NCI-H748 (cell line): ENCODE measurements around the gene ABHD15.

Source experiments
- DNase-seq: peaks from one replicate; lab custom pipeline; 2025; ENCODE audit not compliant: unreplicated experiment; lab: John Stamatoyannopoulos, UW

Gene ABHD15

GRCh38 chr17:29566473-29567303, at the start of gene ABHD15:
TSS of gene ABHD15 (minus strand) at chr17:29567037. CDS start at chr17:29566966, 71 bp downstream.
- peak; percentile 81 for DNase-seq

GRCh38 chr17:29615492-29616299, 48.9 kb upstream of the ABHD15 start:
- DNase-seq, result peak; percentile 94

- DNase-seq, result peak; percentile 48
Measured at GRCh38 chr17:29615048-29615385, 48.2 kb upstream of the ABHD15 start.

- no peak for DNase-seq
Measured at GRCh38 chr17:29614349-29615047, 47.7 kb upstream of the ABHD15 start.

- DNase-seq, result no peak
Measured at GRCh38 chr17:29613856-29614255, 47.0 kb upstream of the ABHD15 start.

GRCh38 chr17:29613352-29613837, 46.6 kb upstream of the ABHD15 start:
- no peak for DNase-seq

GRCh38 chr17:29612404-29613280, 45.8 kb upstream of the ABHD15 start:
- no peak for DNase-seq

GRCh38 chr17:29612094-29612403, 45.2 kb upstream of the ABHD15 start:
- DNase-seq, result no peak

- no peak for DNase-seq
Measured at GRCh38 chr17:29611351-29612093, 44.7 kb upstream of the ABHD15 start.

GRCh38 chr17:29610395-29610794, 43.6 kb upstream of the ABHD15 start:
- DNase-seq, result no peak

- DNase-seq, result no peak
Measured at GRCh38 chr17:29608986-29609385, 42.1 kb upstream of the ABHD15 start.

- DNase-seq, result no peak
Measured at GRCh38 chr17:29607557-29608195, 40.8 kb upstream of the ABHD15 start.

GRCh38 chr17:29603109-29603674, 36.4 kb upstream of the ABHD15 start:
- DNase-seq, result no peak

- DNase-seq, result no peak
Measured at GRCh38 chr17:29597361-29598172, 30.7 kb upstream of the ABHD15 start.

- no peak for DNase-seq
Measured at GRCh38 chr17:29596811-29597210, 30.0 kb upstream of the ABHD15 start.

- DNase-seq, result no peak
Measured at GRCh38 chr17:29595943-29596774, 29.3 kb upstream of the ABHD15 start.
